HAP-1 (cell line): ENCODE data around the gene OSBPL10.

Experiments used
- DNase-seq, 2 experiments: peaks; one replicate each; pipeline ENCODE4 v3.0.0-alpha.2; 2016 to 2020; ENCODE audit warnings: low spot score in 2 of 2
- H3K27me3 ChIP-seq: fragments of 250-450 bp; sonication (Bioruptor Pico); 2 replicates; pipeline ENCODE4 v1.5.1; 2020; ENCODE audit warnings: low read depth, mild to moderate bottlenecking, moderate library complexity
- H3K36me3 ChIP-seq: fragments of 250-450 bp; sonication (Bioruptor Pico); replicated peaks from 2 replicates; pipeline ENCODE4 v1.5.1; 2020; ENCODE audit warnings: mild to moderate bottlenecking
- H3K4me1 ChIP-seq: fragments of 250-450 bp; sonication (Bioruptor Pico); 2 replicates; pipeline ENCODE4 v1.5.1; 2020; ENCODE audit warnings: mild to moderate bottlenecking
- H3K4me3 ChIP-seq: fragments of 250-450 bp; sonication (Bioruptor Pico); 2 replicates; pipeline ENCODE4 v1.5.1; 2020; ENCODE audit warnings: mild to moderate bottlenecking, moderate library complexity
- H3K9me3 ChIP-seq: fragments of 250-450 bp; sonication (Bioruptor Pico); 2 replicates; pipeline ENCODE4 v1.5.1; 2020; ENCODE audit warnings: mild to moderate bottlenecking, moderate library complexity
- in situ Hi-C: fragments of 300-500 bp; cut with MboI; formaldehyde crosslinking; loops from 3 replicates; pipeline ENCODE4 v1.14.3; 2020; ENCODE audit warnings: low sequenced_read_pairs, inconsistent platforms, mixed read lengths

OSBPL10 gene

GRCh38 chr3:31661993-31662670 lies 318.9 kb downstream of the OSBPL10 start:
- peaks cover 3% of the 10 kb centered on the region; the same call in 1 of the 2 replicates for H3K36me3 ChIP-seq
- no peak for DNase-seq
- peaks cover 10% of the 10 kb centered on the region for H3K4me1 ChIP-seq
- no peaks in the 10 kb centered on the region for H3K27me3 ChIP-seq
- in situ Hi-C loops = no loop called here
- H3K4me3 ChIP-seq = no peak overlapping the region
- no peaks in the 10 kb centered on the region for H3K9me3 ChIP-seq

- H3K9me3 ChIP-seq = no peaks in the 10 kb centered on the region
- DNase-seq = peak; percentile 25 to 41
- H3K27me3 ChIP-seq = no peaks in the 10 kb centered on the region
- H3K36me3 ChIP-seq = peaks cover 3% of the 10 kb centered on the region; the same call in 1 of the 2 replicates
- in situ Hi-C loops = no loop called here
- H3K4me3 ChIP-seq = no peak overlapping the region
- H3K4me1 ChIP-seq = peaks cover 10% of the 10 kb centered on the region
Observed at GRCh38 chr3:31661286-31661685, 319.8 kb downstream of the OSBPL10 start.

GRCh38 chr3:31659246-31659645 lies 321.8 kb downstream of the OSBPL10 start:
- in situ Hi-C loops = no loop called here
- no peaks in the 10 kb centered on the region for H3K27me3 ChIP-seq
- H3K9me3 ChIP-seq = no peaks in the 10 kb centered on the region
- DNase-seq = no peak
- H3K4me1 ChIP-seq = peaks cover 10% of the 10 kb centered on the region
- no peak overlapping the region for H3K4me3 ChIP-seq
- H3K36me3 ChIP-seq = peaks cover 3% of the 10 kb centered on the region; the same call in 1 of the 2 replicates

- Histone ChIP-seq H3K4me1 (no peaks in the 10 kb centered on the region), H3K4me3 (no peak overlapping the region), H3K9me3 (no peaks in the 10 kb centered on the region), H3K36me3 (no peaks in the 10 kb centered on the region), H3K27me3 (no peaks in the 10 kb centered on the region)
- no peak for DNase-seq
- in situ Hi-C loops = no loop called here
Observed at GRCh38 chr3:31654998-31655397, 326.1 kb downstream of the OSBPL10 start.

- no peak overlapping the region for H3K4me3 ChIP-seq
- no peak for DNase-seq
- no peaks in the 10 kb centered on the region for H3K27me3 ChIP-seq
- H3K9me3 ChIP-seq = no peaks in the 10 kb centered on the region; the same call in 1 of the 2 replicates
- in situ Hi-C loops = no loop called here
- no peaks in the 10 kb centered on the region for H3K36me3 ChIP-seq
- H3K4me1 ChIP-seq = no peaks in the 10 kb centered on the region
Observed at GRCh38 chr3:31653464-31653863, 327.6 kb downstream of the OSBPL10 start.

- peaks cover 4% of the 10 kb centered on the region for H3K36me3 ChIP-seq
Observed at GRCh38 chr3:31652296-31652695, 328.8 kb downstream of the OSBPL10 start.

GRCh38 chr3:31648286-31648968 lies 332.6 kb downstream of the OSBPL10 start:
- DNase-seq = no peak
- Histone ChIP-seq H3K4me3 (no peak overlapping the region), H3K4me1 (no peaks in the 10 kb centered on the region), H3K36me3 (peaks cover 10% of the 10 kb centered on the region), H3K9me3 (no peaks in the 10 kb centered on the region; the same call in 1 of the 2 replicates), H3K27me3 (no peaks in the 10 kb centered on the region)
- in situ Hi-C loops = no loop called here

More at GRCh38 chr3:31652296-31652695, 328.8 kb downstream of the OSBPL10 start:
- Histone ChIP-seq H3K4me1 (no peaks in the 10 kb centered on the region), H3K27me3 (no peaks in the 10 kb centered on the region), H3K9me3 (no peaks in the 10 kb centered on the region; the same call in 1 of the 2 replicates), H3K4me3 (no peak overlapping the region)
- DNase-seq = no peak
- in situ Hi-C loops = no loop called here

GRCh38 chr3:31645256-31645655 lies 335.8 kb downstream of the OSBPL10 start:
- no peak for DNase-seq
- Histone ChIP-seq H3K4me3 (no peak overlapping the region), H3K36me3 (peaks cover 10% of the 10 kb centered on the region), H3K4me1 (no peaks in the 10 kb centered on the region), H3K9me3 (no peaks in the 10 kb centered on the region; the same call in 1 of the 2 replicates), H3K27me3 (no peaks in the 10 kb centered on the region)
- in situ Hi-C loops = no loop called here

GRCh38 chr3:31639828-31640227 lies 341.2 kb downstream of the OSBPL10 start:
- no peaks in the 10 kb centered on the region; the same call in 1 of the 2 replicates for H3K36me3 ChIP-seq
- peaks cover 4% of the 10 kb centered on the region for H3K4me1 ChIP-seq
- in situ Hi-C loops = no loop called here
- H3K27me3 ChIP-seq = no peaks in the 10 kb centered on the region
- H3K4me3 ChIP-seq = no peak overlapping the region
- no peak for DNase-seq
- H3K9me3 ChIP-seq = no peaks in the 10 kb centered on the region

- H3K27me3 ChIP-seq = no peaks in the 10 kb centered on the region
- no peak for DNase-seq
- in situ Hi-C loops = no loop called here
- H3K4me1 ChIP-seq = peaks cover 4% of the 10 kb centered on the region
- H3K4me3 ChIP-seq = no peak overlapping the region
- peaks cover 6% of the 10 kb centered on the region for H3K36me3 ChIP-seq
- H3K9me3 ChIP-seq = no peaks in the 10 kb centered on the region
Observed at GRCh38 chr3:31636694-31637442, 344.2 kb downstream of the OSBPL10 start.

GRCh38 chr3:31636049-31636448 lies 345.0 kb downstream of the OSBPL10 start:
- H3K4me3 ChIP-seq = no peak overlapping the region
- in situ Hi-C loops = no loop called here
- H3K9me3 ChIP-seq = no peaks in the 10 kb centered on the region
- no peaks in the 10 kb centered on the region for H3K27me3 ChIP-seq
- peaks cover 9% of the 10 kb centered on the region for H3K36me3 ChIP-seq
- no peak for DNase-seq
- H3K4me1 ChIP-seq = peaks cover 4% of the 10 kb centered on the region

- in situ Hi-C loops = no loop called here
- no peak for DNase-seq
- no peaks in the 10 kb centered on the region for H3K27me3 ChIP-seq
- H3K36me3 ChIP-seq = peaks cover 12% of the 10 kb centered on the region
- no peak overlapping the region for H3K4me3 ChIP-seq
- no peaks in the 10 kb centered on the region for H3K9me3 ChIP-seq
- peaks cover 5% of the 10 kb centered on the region for H3K4me1 ChIP-seq
Observed at GRCh38 chr3:31635545-31635944, 345.5 kb downstream of the OSBPL10 start.

- Histone ChIP-seq H3K9me3 (no peaks in the 10 kb centered on the region), H3K36me3 (peaks cover 12% of the 10 kb centered on the region), H3K27me3 (no peaks in the 10 kb centered on the region), H3K4me3 (no peak overlapping the region), H3K4me1 (peaks cover 13% of the 10 kb centered on the region)
- no peak for DNase-seq
- in situ Hi-C loops = no loop called here
Observed at GRCh38 chr3:31634476-31634875, 346.6 kb downstream of the OSBPL10 start.

GRCh38 chr3:31629054-31629453 lies 352.0 kb downstream of the OSBPL10 start:
- no peak for DNase-seq
- Histone ChIP-seq H3K36me3 (peaks cover 22% of the 10 kb centered on the region), H3K4me1 (peaks cover 27% of the 10 kb centered on the region), H3K4me3 (no peak overlapping the region), H3K27me3 (no peaks in the 10 kb centered on the region), H3K9me3 (no peaks in the 10 kb centered on the region)
- in situ Hi-C loops = no loop called here
